ENCODE results near the gene CASZ1.

DNA sequence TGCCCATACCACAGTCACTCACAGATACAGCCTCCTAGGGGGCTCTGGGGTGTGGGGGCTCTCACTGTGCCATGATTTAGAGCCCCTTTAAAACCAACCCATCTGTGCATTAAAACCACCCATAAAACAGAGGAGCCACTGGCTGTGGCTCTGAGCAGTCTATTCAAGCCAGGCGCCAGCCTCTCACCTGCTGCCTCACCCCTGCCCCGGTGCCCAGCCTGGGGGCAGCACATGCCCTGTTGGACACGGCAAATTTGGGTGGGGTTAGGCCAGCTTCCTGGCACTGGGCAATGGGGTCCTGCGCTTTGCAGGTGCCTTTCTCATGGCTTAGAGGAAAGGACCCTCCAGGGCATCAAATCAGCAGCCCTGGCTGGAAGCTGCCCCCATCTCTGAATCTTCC lies 73.1 kb downstream of the CASZ1 start:
- TF ChIP-seq, protein P1, sequence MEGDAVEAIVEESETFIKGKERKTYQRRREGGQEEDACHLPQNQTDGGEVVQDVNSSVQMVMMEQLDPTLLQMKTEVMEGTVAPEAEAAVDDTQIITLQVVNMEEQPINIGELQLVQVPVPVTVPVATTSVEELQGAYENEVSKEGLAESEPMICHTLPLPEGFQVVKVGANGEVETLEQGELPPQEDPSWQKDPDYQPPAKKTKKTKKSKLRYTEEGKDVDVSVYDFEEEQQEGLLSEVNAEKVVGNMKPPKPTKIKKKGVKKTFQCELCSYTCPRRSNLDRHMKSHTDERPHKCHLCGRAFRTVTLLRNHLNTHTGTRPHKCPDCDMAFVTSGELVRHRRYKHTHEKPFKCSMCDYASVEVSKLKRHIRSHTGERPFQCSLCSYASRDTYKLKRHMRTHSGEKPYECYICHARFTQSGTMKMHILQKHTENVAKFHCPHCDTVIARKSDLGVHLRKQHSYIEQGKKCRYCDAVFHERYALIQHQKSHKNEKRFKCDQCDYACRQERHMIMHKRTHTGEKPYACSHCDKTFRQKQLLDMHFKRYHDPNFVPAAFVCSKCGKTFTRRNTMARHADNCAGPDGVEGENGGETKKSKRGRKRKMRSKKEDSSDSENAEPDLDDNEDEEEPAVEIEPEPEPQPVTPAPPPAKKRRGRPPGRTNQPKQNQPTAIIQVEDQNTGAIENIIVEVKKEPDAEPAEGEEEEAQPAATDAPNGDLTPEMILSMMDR (IDR thresholded peaks at IDR 0.05; ENCODE audit: insufficient read depth, low read length), result no peak
- TF ChIP-seq, protein P2, sequence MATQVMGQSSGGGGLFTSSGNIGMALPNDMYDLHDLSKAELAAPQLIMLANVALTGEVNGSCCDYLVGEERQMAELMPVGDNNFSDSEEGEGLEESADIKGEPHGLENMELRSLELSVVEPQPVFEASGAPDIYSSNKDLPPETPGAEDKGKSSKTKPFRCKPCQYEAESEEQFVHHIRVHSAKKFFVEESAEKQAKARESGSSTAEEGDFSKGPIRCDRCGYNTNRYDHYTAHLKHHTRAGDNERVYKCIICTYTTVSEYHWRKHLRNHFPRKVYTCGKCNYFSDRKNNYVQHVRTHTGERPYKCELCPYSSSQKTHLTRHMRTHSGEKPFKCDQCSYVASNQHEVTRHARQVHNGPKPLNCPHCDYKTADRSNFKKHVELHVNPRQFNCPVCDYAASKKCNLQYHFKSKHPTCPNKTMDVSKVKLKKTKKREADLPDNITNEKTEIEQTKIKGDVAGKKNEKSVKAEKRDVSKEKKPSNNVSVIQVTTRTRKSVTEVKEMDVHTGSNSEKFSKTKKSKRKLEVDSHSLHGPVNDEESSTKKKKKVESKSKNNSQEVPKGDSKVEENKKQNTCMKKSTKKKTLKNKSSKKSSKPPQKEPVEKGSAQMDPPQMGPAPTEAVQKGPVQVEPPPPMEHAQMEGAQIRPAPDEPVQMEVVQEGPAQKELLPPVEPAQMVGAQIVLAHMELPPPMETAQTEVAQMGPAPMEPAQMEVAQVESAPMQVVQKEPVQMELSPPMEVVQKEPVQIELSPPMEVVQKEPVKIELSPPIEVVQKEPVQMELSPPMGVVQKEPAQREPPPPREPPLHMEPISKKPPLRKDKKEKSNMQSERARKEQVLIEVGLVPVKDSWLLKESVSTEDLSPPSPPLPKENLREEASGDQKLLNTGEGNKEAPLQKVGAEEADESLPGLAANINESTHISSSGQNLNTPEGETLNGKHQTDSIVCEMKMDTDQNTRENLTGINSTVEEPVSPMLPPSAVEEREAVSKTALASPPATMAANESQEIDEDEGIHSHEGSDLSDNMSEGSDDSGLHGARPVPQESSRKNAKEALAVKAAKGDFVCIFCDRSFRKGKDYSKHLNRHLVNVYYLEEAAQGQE (IDR thresholded peaks at IDR 0.05; ENCODE audit: insufficient replicate concordance, low read depth), result no peak
- TF ChIP-seq GABPA (IDR thresholded peaks at IDR 0.05; ENCODE audit: low read depth) (no peak), POLR2AphosphoS5 (IDR thresholded peaks at IDR 0.05; ENCODE audit: low read depth) (no peak)
